IMR-90 (cell line): ENCODE data around the gene NPHP4. TPM values are rescaled to one million over a fixed set of nuclear protein-coding genes. Genes with fewer than 3 reads are reported as not detected.

Source experiments
- ATAC-seq: fragments of 200-7000 bp; cut with Tn5 transposase; 2 replicates; pipeline ENCODE4 v1.9.1; 2020; ENCODE audit warnings: low read depth, mild to moderate bottlenecking, moderate library complexity
- BruUV-seq: library from RNA; stranded (reverse); fragments of 400-500 nt; replicated peaks from 2 replicates; lab custom pipeline; 2021; lab: Mats Ljungman, UMichigan
- CTCF ChIA-PET: fragments of 300-600 bp; formaldehyde crosslinking; extraction: SDS; loops from one replicate; lab custom pipeline; 2021; ENCODE audit warnings: antibody characterized with exemption; lab: Yijun Ruan, JAX
- POLR2A ChIA-PET: fragments of 300-600 bp; sonication (Branson Sonifier 250); formaldehyde crosslinking; loops from one replicate; lab custom pipeline; 2022; ENCODE audit warnings: antibody characterized with exemption; ENCODE audit not compliant: unreplicated experiment; lab: Charles Lee
- DNase-seq: peaks from one replicate; pipeline ENCODE4 v3.0.0; 2013
- H2AFZ ChIP-seq: replicated peaks from 2 replicates; pipeline ENCODE3; 2013; ENCODE audit warnings: low read length, mild to moderate bottlenecking; ENCODE audit not compliant: poor library complexity
- H2AK5ac ChIP-seq: 2 replicates; pipeline ENCODE4 v1.6.1; 2013; ENCODE audit warnings: low read depth, low read length, inconsistent platforms
- H2AK9ac ChIP-seq: replicated peaks from 2 replicates; pipeline ENCODE3; 2013; ENCODE audit warnings: mild to moderate bottlenecking, low read depth, low read length, moderate library complexity; ENCODE audit not compliant: poor library complexity
- H2BK120ac ChIP-seq: 2 replicates; pipeline ENCODE4 v1.6.1; 2013; ENCODE audit warnings: low read depth, low read length, inconsistent platforms
- H2BK15ac ChIP-seq: 3 replicates; pipeline ENCODE4 v1.6.1; 2013; ENCODE audit warnings: low read depth, low read length, inconsistent platforms
- H2BK20ac ChIP-seq: 2 replicates; pipeline ENCODE4 v1.6.1; 2013; ENCODE audit warnings: low read depth, mild to moderate bottlenecking, inconsistent platforms, low read length, moderate library complexity
- H2BK5ac ChIP-seq: 2 replicates; pipeline ENCODE4 v1.6.1; 2013; ENCODE audit warnings: mild to moderate bottlenecking, low read depth, low read length, inconsistent platforms; ENCODE audit not compliant: poor library complexity, severe bottlenecking
- H3K14ac ChIP-seq: replicated peaks from 2 replicates; pipeline ENCODE4 v1.6.1; 2013; ENCODE audit warnings: low read depth, low read length, inconsistent platforms
- H3K18ac ChIP-seq: 2 replicates; pipeline ENCODE4 v1.6.1; 2013; ENCODE audit warnings: low read depth, low read length, control low read depth
- H3K23ac ChIP-seq: 2 replicates; pipeline ENCODE4 v1.6.1; 2013; ENCODE audit warnings: low read depth, low read length, inconsistent platforms
- H3K27ac ChIP-seq: 2 replicates; pipeline ENCODE4 v1.5.1; 2013; ENCODE audit warnings: mild to moderate bottlenecking, control low read depth, low read length; ENCODE audit not compliant: insufficient read depth
- H3K27me3 ChIP-seq: 2 replicates; pipeline ENCODE4 v1.6.1; 2013; ENCODE audit warnings: low read length; ENCODE audit not compliant: control insufficient read depth, insufficient read depth
- H3K36me3 ChIP-seq: 2 replicates; pipeline ENCODE4 v1.6.1; 2013; ENCODE audit warnings: low read length, mixed read lengths; ENCODE audit not compliant: control insufficient read depth, insufficient read depth
- H3K4ac ChIP-seq: 2 replicates; pipeline ENCODE4 v1.6.1; 2013; ENCODE audit warnings: low read depth, low read length, inconsistent platforms
- H3K4me1 ChIP-seq: 2 replicates; pipeline ENCODE4 v1.6.1; 2013; ENCODE audit warnings: low read length, mixed read lengths; ENCODE audit not compliant: control insufficient read depth, insufficient read depth
- H3K4me2 ChIP-seq: 2 replicates; pipeline ENCODE4 v1.6.1; 2013; ENCODE audit warnings: low read depth, mild to moderate bottlenecking, control low read depth, low read length, moderate library complexity
- H3K4me3 ChIP-seq: 2 replicates; pipeline ENCODE4 v1.5.1; 2013; ENCODE audit warnings: low read depth, mild to moderate bottlenecking, control low read depth, low read length, moderate library complexity; ENCODE audit not compliant: insufficient read depth
- H3K56ac ChIP-seq: 2 replicates; pipeline ENCODE4 v1.6.1; 2013; ENCODE audit warnings: low read length, inconsistent platforms; ENCODE audit not compliant: insufficient read depth; ENCODE audit errors: extremely low read depth
- H3K79me1 ChIP-seq, 2 experiments: 2 replicates each; pipeline ENCODE4 v1.6.1; 2013; ENCODE audit warnings: low read length in 2 of 2, inconsistent platforms in 1 of 2, low read depth in 1 of 2
- H3K9ac ChIP-seq: 2 replicates; pipeline ENCODE4 v1.6.1; 2013; ENCODE audit warnings: low read depth, low read length, control low read depth
- H3K9me1 ChIP-seq: 2 replicates; pipeline ENCODE4 v1.6.1; 2013; ENCODE audit warnings: low read length, inconsistent platforms; ENCODE audit not compliant: insufficient read depth
- H3K9me3 ChIP-seq: 2 replicates; pipeline ENCODE4 v1.6.1; 2013; ENCODE audit warnings: low read length; ENCODE audit not compliant: control insufficient read depth, insufficient read depth
- H4K20me1 ChIP-seq: 2 replicates; pipeline ENCODE4 v1.6.1; 2013; ENCODE audit warnings: low read length, inconsistent platforms; ENCODE audit not compliant: insufficient read depth
- H4K5ac ChIP-seq: 2 replicates; pipeline ENCODE4 v1.6.1; 2013; ENCODE audit warnings: mild to moderate bottlenecking, low read depth, low read length, control low read depth
- H4K8ac ChIP-seq, 2 experiments: 2 replicates each; pipeline ENCODE4 v1.6.1; 2013; ENCODE audit warnings: low read depth in 2 of 2, low read length in 2 of 2, control low read depth in 1 of 2, inconsistent platforms in 1 of 2
- H4K91ac ChIP-seq: 2 replicates; pipeline ENCODE4 v1.6.1; 2013; ENCODE audit warnings: low read depth, low read length, inconsistent platforms; ENCODE audit not compliant: insufficient read depth
- CEBPB ChIP-seq: IDR thresholded peaks from 2 replicates; pipeline ENCODE4 v1.6.1; 2012; ENCODE audit warnings: low read depth, low read length, improper control_type of control experiment
- ELK1 ChIP-seq: fragments of 150-350 bp; IDR thresholded peaks from 2 replicates; pipeline ENCODE4 v1.6.1; 2016; ENCODE audit warnings: low read depth, mild to moderate bottlenecking, low read length, moderate library complexity, borderline replicate concordance
- MAFK ChIP-seq: IDR thresholded peaks from 2 replicates; pipeline ENCODE4 v1.6.1; 2012; ENCODE audit warnings: low read depth, low read length, improper control_type of control experiment
- MXI1 ChIP-seq: IDR thresholded peaks from 2 replicates; pipeline ENCODE4 v1.6.1; 2012; ENCODE audit warnings: low read depth, mild to moderate bottlenecking, low read length, moderate library complexity, borderline replicate concordance
- RCOR1 ChIP-seq: IDR thresholded peaks from 2 replicates; pipeline ENCODE4 v1.6.1; 2012; ENCODE audit warnings: mild to moderate bottlenecking, low read length, improper control_type of control experiment; ENCODE audit not compliant: insufficient replicate concordance
- RFX5 ChIP-seq: IDR thresholded peaks from 2 replicates; pipeline ENCODE4 v1.8.0; 2012; ENCODE audit warnings: low read depth, mild to moderate bottlenecking, low read length, moderate library complexity
- WGBS, 2 experiments: methylation state at CpG; one replicate each; pipeline versions ENCODE4 v1.1.5 to v1.1.7; 2013; ENCODE audit warnings: missing lambda C conversion rate in 2 of 2; ENCODE audit not compliant: insufficient read length in 1 of 2; ENCODE audit errors: extremely low coverage in 2 of 2; 5-methylcytosine and 5-hydroxymethylcytosine counted together
- dilution Hi-C: fragments of 300-500 bp; cut with HindIII; formaldehyde crosslinking; loops from one replicate; pipeline ENCODE4 v1.14.3; 2018; ENCODE audit warnings: low sequenced_read_pairs; ENCODE audit not compliant: unreplicated experiment
- in situ Hi-C: fragments of 300-500 bp; cut with MboI; formaldehyde crosslinking; loops from 3 replicates; pipeline ENCODE4 v1.14.3; 2019; ENCODE audit warnings: low sequenced_read_pairs, inconsistent platforms, mixed read lengths
- intact Hi-C: fragments of 100-400 bp; cut with micrococcal nuclease; formaldehyde crosslinking; loops from 2 replicates; pipeline ENCODE4 v1.10.0; 2022
- polyA plus RNA-seq, 3 experiments: library from polyadenylated mRNA; depleted of rRNA; stranded (reverse); fragments of >200 nt; gene quantifications; 2 replicates each; pipeline ENCODE4 v1.2.3, GENCODE V29; 2012; ENCODE audit warnings: low replicate concordance in 1 of 3
- total RNA-seq: library from RNA; depleted of rRNA; stranded (reverse); fragments of >200 nt; gene quantifications from 2 replicates; pipeline ENCODE4 v1.2.3, GENCODE V29; 2012

Gene NPHP4
- total and polyA plus RNA-seq, 2 of the 4 experiments (the other 2 are of a cell fraction) = 2.0 to 5.5 TPM

GRCh38 chr1:5828308-5828935, 163.8 kb downstream of the NPHP4 start:
- H3K79me1 ChIP-seq = no peaks in the 10 kb centered on the region
- intact Hi-C loops (no loop called here), in situ Hi-C loops (no loop called here), dilution Hi-C loops (no loop called here)
- no peak overlapping the region for H3K27ac ChIP-seq
- H3K36me3 ChIP-seq = no peaks in the 10 kb centered on the region
- no peak overlapping the region for H3K4me3 ChIP-seq
- no peak overlapping the region for H4K91ac ChIP-seq
- H3K9me1 ChIP-seq = no peaks in the 10 kb centered on the region
- no peak overlapping the region for H3K4ac ChIP-seq
- DNase-seq (no peak), ATAC-seq (no peak)
- WGBS, 2 experiments = 20% methylated on average over 2 of the region's 11 CpGs; no CpG with 5 or more reads in 1 of the 2 experiments
- no peak overlapping the region for H4K8ac ChIP-seq
- ChIA-PET CTCF (no interaction called here), POLR2A (no interaction called here)
- peaks cover 14% of the 10 kb centered on the region for H3K9me3 ChIP-seq
- H2BK5ac ChIP-seq = no peak overlapping the region
- H2BK120ac ChIP-seq = no peak overlapping the region
- no peak overlapping the region for H2BK15ac ChIP-seq
- H3K4me2 ChIP-seq = no peak overlapping the region
- H2AFZ ChIP-seq = no peak overlapping the region
- H3K23ac ChIP-seq = no peak overlapping the region
- H3K4me1 ChIP-seq = no peaks in the 10 kb centered on the region
- H2AK5ac ChIP-seq = no peak overlapping the region
- TF ChIP-seq ELK1 (no peak), RCOR1 (no peak), MAFK (no peak), CEBPB (peak; percentile 19; the same call in 1 of the 2 replicates), RFX5 (no peak), MXI1 (no peak)
- no peak overlapping the region for H2BK20ac ChIP-seq
- H4K20me1 ChIP-seq = no peaks in the 10 kb centered on the region
- H4K5ac ChIP-seq = no peak overlapping the region
- H2AK9ac ChIP-seq = no peak overlapping the region
- H3K27me3 ChIP-seq = no peaks in the 10 kb centered on the region
- no peak overlapping the region for H3K9ac ChIP-seq
- H3K56ac ChIP-seq = no peak overlapping the region
- no peak overlapping the region for H3K18ac ChIP-seq
- no peak overlapping the region for H3K14ac ChIP-seq
- no TSS peak for BruUV-seq
